NT2/D1 (cell line): ENCODE measurements around the gene SHC3.

Experiments
- DNase-seq: peaks from one replicate; pipeline ENCODE4 v3.0.0-alpha.2; 2011; ENCODE audit warnings: low read depth, low spot score
- H3K27me3 ChIP-seq: 2 replicates; pipeline ENCODE4 v1.6.0; 2011; ENCODE audit warnings: mild to moderate bottlenecking; ENCODE audit not compliant: insufficient read length, insufficient read depth
- H3K36me3 ChIP-seq: 2 replicates; pipeline ENCODE4 v1.6.1; 2011; ENCODE audit warnings: mild to moderate bottlenecking, low read length, mixed read lengths; ENCODE audit not compliant: insufficient read depth, insufficient read length
- H3K4me1 ChIP-seq: 2 replicates; pipeline ENCODE4 v1.5.1; 2011; ENCODE audit not compliant: insufficient read depth, insufficient read length
- H3K4me3 ChIP-seq: 2 replicates; pipeline ENCODE4 v1.5.1; 2011; ENCODE audit warnings: low read depth; ENCODE audit not compliant: insufficient read length
- H3K9ac ChIP-seq: 2 replicates; pipeline ENCODE4 v1.6.0; 2011; ENCODE audit warnings: low read depth; ENCODE audit not compliant: insufficient read length
- H3K9me3 ChIP-seq: 2 replicates; pipeline ENCODE4 v1.5.1; 2011; ENCODE audit warnings: mild to moderate bottlenecking, low read length; ENCODE audit not compliant: insufficient read depth
- SUZ12 ChIP-seq: IDR thresholded peaks from 2 replicates; pipeline ENCODE4 v1.6.1; 2011; ENCODE audit not compliant: insufficient read length, insufficient read depth; ENCODE audit errors: extremely low read depth
- YY1 ChIP-seq: IDR thresholded peaks from 2 replicates; pipeline ENCODE4 v1.6.1; 2011; ENCODE audit not compliant: insufficient read length, insufficient read depth
- ZNF274 ChIP-seq: IDR thresholded peaks from 2 replicates; pipeline ENCODE4 v1.6.1; 2011; ENCODE audit warnings: mild to moderate bottlenecking, low read depth, low read length

Gene SHC3

DNA sequence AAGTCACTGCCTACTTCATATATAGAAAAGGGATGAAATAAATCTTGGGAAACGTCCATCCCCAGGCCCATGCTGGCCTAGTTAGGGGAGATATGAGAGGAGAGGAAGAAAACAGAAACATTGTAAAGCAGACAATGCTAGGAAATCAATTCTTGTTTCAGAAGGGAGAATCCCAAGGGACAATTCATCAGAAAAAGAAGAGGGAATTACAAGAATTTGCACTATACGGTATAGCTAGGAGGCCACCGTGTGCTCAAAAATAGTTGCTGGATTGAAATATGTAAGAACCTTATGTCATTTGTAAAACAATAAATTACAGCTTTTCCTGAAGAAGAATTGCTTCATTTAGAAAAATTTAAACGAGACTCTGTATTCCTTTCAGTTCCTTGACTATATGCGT lies 8.3 kb upstream of the SHC3 start:
- Histone ChIP-seq H3K36me3 (no peaks in the 10 kb centered on the region), H3K4me3 (no peak overlapping the region), H3K9ac (no peak overlapping the region), H3K27me3 (no peaks in the 10 kb centered on the region), H3K9me3 (no peaks in the 10 kb centered on the region), H3K4me1 (no peaks in the 10 kb centered on the region)
- TF ChIP-seq YY1, result no peak
- TF ChIP-seq ZNF274, result no peak
- no peak for TF ChIP-seq SUZ12
- no peak for DNase-seq

DNA sequence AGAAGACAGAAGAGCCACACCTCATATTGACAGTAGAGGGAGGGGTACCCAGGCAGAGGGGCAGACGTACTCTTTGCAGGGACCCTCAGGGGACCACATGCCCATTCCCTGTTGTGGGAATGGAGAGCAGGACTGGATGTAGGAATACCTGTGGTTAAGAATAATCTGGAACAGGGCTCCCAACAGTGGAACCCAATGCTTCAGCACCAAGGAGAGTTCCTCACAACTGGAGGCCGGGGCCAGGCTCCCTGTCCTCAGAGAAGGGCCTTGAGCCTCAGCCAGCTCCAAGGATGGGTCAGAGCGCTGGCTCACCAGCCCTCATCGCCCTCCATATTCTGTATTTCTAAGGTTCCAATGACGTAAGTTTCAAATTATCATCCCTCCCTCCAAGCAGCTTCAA lies 7.4 kb upstream of the SHC3 start:
- Histone ChIP-seq H3K9me3 (no peaks in the 10 kb centered on the region), H3K4me3 (no peak overlapping the region), H3K9ac (no peak overlapping the region), H3K36me3 (no peaks in the 10 kb centered on the region), H3K4me1 (no peaks in the 10 kb centered on the region), H3K27me3 (no peaks in the 10 kb centered on the region)
- peak; percentile 42 for DNase-seq
- TF ChIP-seq YY1, result no peak
- no peak for TF ChIP-seq SUZ12
- TF ChIP-seq ZNF274, result no peak

DNA sequence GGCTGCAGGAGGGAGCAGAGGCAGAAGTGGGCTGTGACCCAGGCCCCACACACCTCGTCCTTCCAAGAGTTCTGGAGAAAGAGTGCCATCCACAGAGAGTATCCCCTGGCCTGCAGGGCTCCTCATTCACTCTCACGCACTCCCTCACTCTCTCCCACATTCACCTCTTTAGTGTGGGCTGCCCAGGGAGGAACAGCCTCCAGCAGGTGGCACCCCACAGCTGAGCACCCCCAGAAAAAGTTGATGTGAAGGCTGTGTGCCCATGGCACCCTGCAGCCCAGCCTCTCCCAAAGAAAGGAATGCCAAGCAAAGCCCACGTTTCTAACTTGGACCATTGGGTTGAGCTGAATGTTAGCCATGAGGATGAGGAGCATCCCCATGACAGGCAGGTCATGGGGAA lies 4.5 kb upstream of the SHC3 start:
- no peaks in the 10 kb centered on the region for H3K36me3 ChIP-seq
- no peak overlapping the region for H3K9ac ChIP-seq
- DNase-seq, result no peak
- H3K4me3 ChIP-seq, result no peak overlapping the region
- H3K4me1 ChIP-seq, result no peaks in the 10 kb centered on the region
- TF ChIP-seq SUZ12 (no peak), ZNF274 (no peak), YY1 (no peak)
- peaks cover 4% of the 10 kb centered on the region for H3K27me3 ChIP-seq
- H3K9me3 ChIP-seq, result no peaks in the 10 kb centered on the region

DNA sequence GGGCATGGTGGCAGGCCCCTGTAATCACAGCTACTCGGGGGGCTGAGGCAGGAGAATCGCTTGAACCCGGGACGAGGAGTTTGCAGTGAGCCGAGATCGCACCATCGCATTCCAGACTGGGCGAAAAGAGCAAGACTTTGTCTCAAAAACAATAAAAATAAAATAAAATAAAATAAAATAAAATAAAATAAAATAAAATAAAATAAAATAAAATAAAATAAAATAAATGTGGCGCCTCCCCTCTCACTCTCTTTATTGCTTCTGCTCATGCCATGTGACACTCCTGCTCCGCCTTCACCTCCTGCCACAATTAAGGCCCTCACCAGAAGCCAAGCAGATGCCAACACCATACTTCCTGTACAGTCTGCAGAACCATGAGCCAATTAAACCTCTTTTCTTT lies 3.8 kb upstream of the SHC3 start:
- no peaks in the 10 kb centered on the region for H3K4me1 ChIP-seq
- H3K36me3 ChIP-seq, result no peaks in the 10 kb centered on the region
- no peak for DNase-seq
- H3K9me3 ChIP-seq, result no peaks in the 10 kb centered on the region
- peaks cover 10% of the 10 kb centered on the region for H3K27me3 ChIP-seq
- H3K9ac ChIP-seq, result no peak overlapping the region
- TF ChIP-seq SUZ12 (no peak), ZNF274 (no peak), YY1 (no peak)
- no peak overlapping the region for H3K4me3 ChIP-seq

DNA sequence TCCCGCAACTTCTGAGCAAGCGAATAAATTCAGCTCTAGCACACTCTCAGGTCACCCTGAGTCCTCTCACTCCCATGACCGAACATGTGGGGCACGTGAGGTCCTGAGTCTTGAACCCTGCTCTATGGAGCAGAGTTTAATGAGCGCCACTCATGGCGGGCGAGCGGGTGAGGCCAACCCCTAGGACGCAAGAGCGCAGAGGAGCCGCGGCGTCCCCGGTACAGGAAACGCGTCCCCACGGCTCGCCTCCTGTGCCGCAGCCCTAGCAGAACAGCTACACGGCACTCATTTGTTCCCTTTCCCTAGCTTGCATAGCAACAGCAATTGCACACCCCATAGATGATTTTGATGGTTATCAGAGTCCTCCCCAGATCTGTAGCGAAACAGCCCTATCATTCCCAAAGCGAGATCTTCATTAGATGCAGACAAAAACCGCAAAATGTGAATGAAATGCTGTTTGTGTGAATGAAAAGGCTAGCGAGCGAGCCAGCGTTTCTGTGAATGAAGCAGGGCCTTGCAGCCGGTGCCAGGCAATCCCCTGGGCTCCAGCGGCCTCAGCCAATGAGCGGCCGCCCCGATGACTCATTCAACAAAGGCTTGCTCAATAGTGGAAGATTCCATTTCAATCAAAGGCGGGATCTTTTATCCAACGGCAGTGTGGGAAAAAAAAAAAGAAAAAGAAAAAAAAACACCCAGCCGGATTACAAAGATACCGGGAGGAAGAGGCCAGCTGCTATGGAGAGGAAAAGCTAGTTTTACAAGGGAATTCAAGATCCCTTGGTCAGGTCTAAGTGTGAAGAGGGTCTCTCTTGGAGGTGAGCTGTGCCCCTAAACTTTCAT lies 1.5 kb upstream of the SHC3 start:
- Histone ChIP-seq H3K9ac (peak overlapping the region; percentile 80), H3K27me3 (peaks cover 26% of the 10 kb centered on the region), H3K4me3 (peak overlapping the region; percentile 42), H3K36me3 (no peaks in the 10 kb centered on the region), H3K9me3 (no peaks in the 10 kb centered on the region), H3K4me1 (no peaks in the 10 kb centered on the region)
- peak; percentile 92 for DNase-seq
- TF ChIP-seq YY1 (no peak), ZNF274 (no peak), SUZ12 (no peak)

DNA sequence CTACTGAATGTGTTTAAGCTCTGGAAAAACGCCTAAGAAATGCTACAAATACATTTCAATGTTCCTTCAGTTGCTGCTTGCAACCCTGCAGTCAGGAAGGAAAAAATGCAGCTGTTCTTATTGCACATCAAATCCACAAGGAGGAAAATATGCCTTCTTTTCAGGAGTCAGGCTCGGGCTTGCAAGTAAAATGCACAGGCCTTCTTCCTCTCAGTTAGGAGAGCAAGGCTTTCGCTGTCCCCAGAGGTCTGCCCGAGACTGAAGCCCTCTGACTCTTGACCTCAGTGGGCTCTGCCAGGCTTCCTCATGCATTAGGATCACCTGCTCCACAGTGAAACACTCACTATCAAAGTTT lies 899 bp upstream of the SHC3 start:
- DNase-seq, result no peak
- H3K36me3 ChIP-seq, result no peaks in the 10 kb centered on the region
- peak overlapping the region; percentile 42 for H3K4me3 ChIP-seq
- TF ChIP-seq YY1 (no peak), SUZ12 (no peak), ZNF274 (no peak)
- peak overlapping the region; percentile 80 for H3K9ac ChIP-seq
- H3K4me1 ChIP-seq, result no peaks in the 10 kb centered on the region
- no peaks in the 10 kb centered on the region for H3K9me3 ChIP-seq
- peaks cover 26% of the 10 kb centered on the region for H3K27me3 ChIP-seq

DNA sequence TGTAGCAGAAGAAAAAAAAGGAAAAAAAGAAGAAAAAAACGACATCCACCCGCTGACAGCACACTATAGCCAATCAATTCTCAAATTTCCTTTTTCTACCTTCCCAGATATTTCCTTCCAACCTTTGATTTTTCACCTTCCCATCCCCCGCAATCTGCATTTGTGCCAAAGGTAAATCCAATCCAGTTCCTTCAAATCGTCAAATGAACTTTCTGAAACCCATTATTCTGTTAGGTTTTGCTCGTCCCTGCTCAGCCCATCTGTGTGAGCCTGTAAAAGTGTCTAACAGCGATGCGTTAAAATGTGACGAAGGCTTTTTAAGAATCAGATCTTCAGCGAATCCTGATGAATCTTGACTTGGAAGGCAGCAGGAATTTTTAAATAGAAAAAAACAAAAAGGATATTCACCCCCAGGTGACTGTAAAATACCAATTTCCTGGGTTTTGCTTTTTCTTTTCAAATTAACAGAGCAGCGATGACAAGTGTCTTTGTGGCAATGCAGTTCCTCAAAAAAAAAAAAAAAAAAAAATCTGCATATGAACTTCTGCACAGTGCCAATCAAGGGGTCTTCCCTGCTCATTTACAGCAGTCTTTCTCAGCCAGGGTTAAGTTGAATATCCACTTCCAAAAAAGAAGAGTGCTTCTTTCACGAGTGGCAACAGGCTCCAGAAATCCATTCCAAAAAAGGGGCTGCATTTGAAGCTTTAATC lies 367 bp upstream of the SHC3 start:
- Histone ChIP-seq H3K4me3 (peak overlapping the region; percentile 60), H3K9ac (peak overlapping the region; percentile 80), H3K27me3 (peaks cover 26% of the 10 kb centered on the region), H3K4me1 (no peaks in the 10 kb centered on the region), H3K36me3 (no peaks in the 10 kb centered on the region), H3K9me3 (no peaks in the 10 kb centered on the region)
- no peak for TF ChIP-seq YY1
- TF ChIP-seq ZNF274, result no peak
- TF ChIP-seq SUZ12, result no peak
- no peak for DNase-seq
